Measurements from ENCODE around the gene LRRC74A. TPM values are rescaled to one million over a fixed set of nuclear protein-coding genes. Genes with fewer than 3 reads are reported as not detected.
A peak's percentile ranks its signal among the peaks of the same experiment; 100 is the strongest.

The LRRC74A gene
- total RNA-seq, 2 donors from 2014 or later = not detected

GRCh38 chr14:76827696-76828296, 1.6 kb downstream of the LRRC74A start:
- Mint-ChIP-seq H3K9me3 (no peaks in the 10 kb centered on the region), H3K27ac (no peak overlapping the region), H3K27me3 (no peaks in the 10 kb centered on the region), H3K4me3 (no peak overlapping the region), H3K4me1 (no peaks in the 10 kb centered on the region), H3K36me3 (ENCODE audit: low read depth) (no peaks in the 10 kb centered on the region)
- no peak for ATAC-seq (replicated peaks)

- H3K4me1 Mint-ChIP-seq = no peaks in the 10 kb centered on the region
- H3K9me3 Mint-ChIP-seq = no peaks in the 10 kb centered on the region
- no peak for ATAC-seq (replicated peaks)
These were observed 2.3 kb downstream of the LRRC74A start for GRCh38 chr14:76828339-76829012.

GRCh38 chr14:76829013-76829365, 2.8 kb downstream of the LRRC74A start:
- no peak for ATAC-seq (replicated peaks)
- no peak overlapping the region for H3K4me3 Mint-ChIP-seq
- H3K4me1 Mint-ChIP-seq = no peaks in the 10 kb centered on the region
- peaks cover 3% of the 10 kb centered on the region for H3K27me3 Mint-ChIP-seq
- H3K36me3 Mint-ChIP-seq (ENCODE audit: low read depth) = no peaks in the 10 kb centered on the region
- H3K9me3 Mint-ChIP-seq = no peaks in the 10 kb centered on the region
- no peak overlapping the region for H3K27ac Mint-ChIP-seq

More at GRCh38 chr14:76828339-76829012, 2.3 kb downstream of the LRRC74A start:
- Mint-ChIP-seq H3K36me3 (ENCODE audit: low read depth) (no peaks in the 10 kb centered on the region), H3K27me3 (peaks cover 3% of the 10 kb centered on the region), H3K27ac (no peak overlapping the region), H3K4me3 (no peak overlapping the region)

GRCh38 chr14:76829650-76830421, 3.6 kb downstream of the LRRC74A start:
- no peaks in the 10 kb centered on the region for H3K4me1 Mint-ChIP-seq
- H3K9me3 Mint-ChIP-seq = no peaks in the 10 kb centered on the region
- H3K27ac Mint-ChIP-seq = no peak overlapping the region
- peaks cover 3% of the 10 kb centered on the region for H3K27me3 Mint-ChIP-seq
- H3K36me3 Mint-ChIP-seq (ENCODE audit: low read depth) = no peaks in the 10 kb centered on the region
- H3K4me3 Mint-ChIP-seq = no peak overlapping the region
- no peak for ATAC-seq (replicated peaks)

- Mint-ChIP-seq H3K27me3 (peaks cover 3% of the 10 kb centered on the region), H3K4me3 (no peak overlapping the region), H3K4me1 (no peaks in the 10 kb centered on the region), H3K9me3 (no peaks in the 10 kb centered on the region), H3K36me3 (ENCODE audit: low read depth) (no peaks in the 10 kb centered on the region), H3K27ac (no peak overlapping the region)
- ATAC-seq (replicated peaks) = no peak
These were observed 4.3 kb downstream of the LRRC74A start for GRCh38 chr14:76830556-76830955.

- Mint-ChIP-seq H3K9me3 (no peaks in the 10 kb centered on the region), H3K4me1 (no peaks in the 10 kb centered on the region), H3K27me3 (peaks cover 3% of the 10 kb centered on the region), H3K36me3 (ENCODE audit: low read depth) (no peaks in the 10 kb centered on the region), H3K27ac (no peak overlapping the region), H3K4me3 (no peak overlapping the region)
- ATAC-seq (replicated peaks) = no peak
These were observed 6.3 kb downstream of the LRRC74A start for GRCh38 chr14:76832503-76832988.

GRCh38 chr14:76833011-76833410, 6.8 kb downstream of the LRRC74A start:
- Mint-ChIP-seq H3K27me3 (peaks cover 3% of the 10 kb centered on the region), H3K36me3 (ENCODE audit: low read depth) (no peaks in the 10 kb centered on the region), H3K4me3 (no peak overlapping the region), H3K27ac (no peak overlapping the region), H3K9me3 (no peaks in the 10 kb centered on the region), H3K4me1 (no peaks in the 10 kb centered on the region)
- no peak for ATAC-seq (replicated peaks)

- peaks cover 3% of the 10 kb centered on the region for H3K27me3 Mint-ChIP-seq
- H3K36me3 Mint-ChIP-seq (ENCODE audit: low read depth) = no peaks in the 10 kb centered on the region
- H3K4me1 Mint-ChIP-seq = no peaks in the 10 kb centered on the region
- no peak overlapping the region for H3K4me3 Mint-ChIP-seq
- no peak overlapping the region for H3K27ac Mint-ChIP-seq
- ATAC-seq (replicated peaks) = no peak
- H3K9me3 Mint-ChIP-seq = no peaks in the 10 kb centered on the region
These were observed 8.0 kb downstream of the LRRC74A start for GRCh38 chr14:76834241-76834661.

- Mint-ChIP-seq H3K27ac (no peak overlapping the region), H3K4me3 (no peak overlapping the region), H3K4me1 (no peaks in the 10 kb centered on the region), H3K36me3 (ENCODE audit: low read depth) (no peaks in the 10 kb centered on the region), H3K27me3 (peaks cover 3% of the 10 kb centered on the region), H3K9me3 (no peaks in the 10 kb centered on the region)
- no peak for ATAC-seq (replicated peaks)
These were observed 9.9 kb downstream of the LRRC74A start for GRCh38 chr14:76836029-76836630.

GRCh38 chr14:76837524-76837923, 11.3 kb downstream of the LRRC74A start:
- no peaks in the 10 kb centered on the region for H3K4me1 Mint-ChIP-seq
- H3K36me3 Mint-ChIP-seq (ENCODE audit: low read depth) = no peaks in the 10 kb centered on the region
- H3K27ac Mint-ChIP-seq = no peak overlapping the region
- H3K4me3 Mint-ChIP-seq = no peak overlapping the region
- peaks cover 3% of the 10 kb centered on the region for H3K27me3 Mint-ChIP-seq
- ATAC-seq (replicated peaks) = no peak
- H3K9me3 Mint-ChIP-seq = no peaks in the 10 kb centered on the region

GRCh38 chr14:76842414-76842813, 16.2 kb downstream of the LRRC74A start:
- H3K36me3 Mint-ChIP-seq (ENCODE audit: low read depth) = no peaks in the 10 kb centered on the region
- no peaks in the 10 kb centered on the region for H3K9me3 Mint-ChIP-seq
- no peak overlapping the region for H3K4me3 Mint-ChIP-seq
- no peak for ATAC-seq (replicated peaks)
- no peak overlapping the region for H3K27ac Mint-ChIP-seq
- H3K4me1 Mint-ChIP-seq = no peaks in the 10 kb centered on the region
- peaks cover 10% of the 10 kb centered on the region for H3K27me3 Mint-ChIP-seq

GRCh38 chr14:76844223-76844622, 18.0 kb downstream of the LRRC74A start:
- no peaks in the 10 kb centered on the region for H3K9me3 Mint-ChIP-seq
- peak overlapping the region; percentile 35 for H3K4me3 Mint-ChIP-seq
- H3K27me3 Mint-ChIP-seq = peaks cover 10% of the 10 kb centered on the region
- ATAC-seq (replicated peaks) = peak; percentile 100
- H3K27ac Mint-ChIP-seq = peak overlapping the region; percentile 75
- no peaks in the 10 kb centered on the region for H3K4me1 Mint-ChIP-seq
- H3K36me3 Mint-ChIP-seq (ENCODE audit: low read depth) = no peaks in the 10 kb centered on the region

GRCh38 chr14:76846331-76847047, 20.3 kb downstream of the LRRC74A start:
- Mint-ChIP-seq H3K36me3 (ENCODE audit: low read depth) (no peaks in the 10 kb centered on the region), H3K27ac (no peak overlapping the region), H3K27me3 (peaks cover 10% of the 10 kb centered on the region), H3K4me3 (no peak overlapping the region), H3K9me3 (no peaks in the 10 kb centered on the region), H3K4me1 (no peaks in the 10 kb centered on the region)
- no peak for ATAC-seq (replicated peaks)

GRCh38 chr14:76848879-76849278, 22.7 kb downstream of the LRRC74A start:
- Mint-ChIP-seq H3K9me3 (no peaks in the 10 kb centered on the region), H3K4me1 (no peaks in the 10 kb centered on the region), H3K36me3 (ENCODE audit: low read depth) (no peaks in the 10 kb centered on the region), H3K27ac (no peak overlapping the region), H3K27me3 (peaks cover 9% of the 10 kb centered on the region), H3K4me3 (no peak overlapping the region)
- no peak for ATAC-seq (replicated peaks)

Data from activated T-helper 17 cell treated with anti-CD3 and anti-CD28 coated beads, Interleukin-2, amount 50 U/mL, for 72 hours (primary cell).